ENCODE measurements around the gene EXOSC7. TPM values are rescaled to one million over a fixed set of nuclear protein-coding genes. Genes with fewer than 3 reads are reported as not detected.
A peak's percentile ranks its signal among the peaks of the same experiment; 100 is the strongest.

Gene EXOSC7
- total and polyA plus RNA-seq, 2 donors (not counting 3 experiments of a cell fraction or from before 2014, with no cell fraction given), result 44.5 to 53.8 TPM

DNA sequence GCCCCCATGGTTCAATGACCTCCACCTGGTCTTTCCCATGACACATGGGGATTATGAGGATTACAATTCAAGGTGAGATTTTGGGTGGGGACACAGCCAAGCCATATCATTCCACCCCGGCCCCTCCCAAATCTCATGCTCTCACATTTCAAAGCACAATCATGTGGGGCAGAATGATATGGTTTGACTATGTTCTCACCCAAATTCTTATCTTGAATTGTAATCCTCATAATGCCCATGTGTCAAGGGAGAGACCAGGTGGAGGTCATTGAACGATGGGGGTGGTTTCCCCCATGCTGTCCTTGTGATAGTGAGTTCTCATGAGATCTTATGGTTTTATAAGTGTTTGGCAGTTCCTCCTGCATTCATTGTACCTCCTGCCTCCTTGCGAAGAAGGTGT lies 47.6 kb downstream of the EXOSC7 start:
- intact Hi-C loops (cut with micrococcal nuclease), result loop anchor here (10.0 kb wide), 1 partner anchor 469 kb away; the partner anchor contains the start of gene ZKSCAN7
- H3K9me3 ChIP-seq (replicated peaks; ENCODE audit: control insufficient read depth, insufficient read depth, low read length), result no peaks in the 10 kb centered on the region
- POLR2A ChIA-PET, result no interaction called here

DNA sequence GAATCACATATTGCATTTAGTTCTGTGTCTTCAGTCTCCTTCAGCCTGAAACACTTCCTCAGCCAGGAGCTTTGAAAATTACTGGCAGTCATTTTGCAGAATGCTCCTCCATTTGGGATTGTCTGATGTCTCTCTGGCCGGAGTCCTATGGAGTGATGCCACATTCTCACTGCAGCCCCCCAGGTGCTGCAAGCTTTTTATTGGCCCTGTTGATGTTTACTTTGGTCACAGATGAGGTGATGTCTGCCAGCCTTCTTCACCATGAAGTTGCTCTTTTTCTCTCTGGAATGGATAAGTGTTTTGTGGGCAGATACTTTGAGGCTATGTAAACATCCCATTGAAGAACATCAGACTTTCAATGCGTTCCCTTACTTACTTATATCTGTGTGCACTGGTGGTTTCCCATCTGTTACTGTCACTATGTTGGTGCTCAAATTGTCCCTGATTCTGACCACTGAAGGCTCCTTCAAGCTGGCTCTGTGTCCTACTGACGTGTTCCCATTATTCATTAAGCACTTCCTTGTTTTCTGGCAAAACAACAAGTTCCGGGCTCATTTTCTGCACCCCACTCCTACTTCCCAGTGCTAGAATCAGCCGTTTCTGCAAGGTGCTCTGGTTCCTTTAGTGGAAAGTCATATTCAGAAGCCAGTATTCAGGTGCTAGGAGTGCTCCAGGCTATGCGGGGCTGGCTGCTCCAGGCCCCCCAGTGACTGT lies 48.7 kb downstream of the EXOSC7 start:
- Histone ChIP-seq H3K4me1 (ENCODE audit: control insufficient read depth, extremely low read depth, insufficient read depth, low read length) (peaks cover 22% of the 10 kb centered on the region), H3K9ac (replicated peaks; ENCODE audit: extremely low read depth, insufficient read depth, low read length) (no peak overlapping the region), H3K4me3 (replicated peaks in 1 of 3; ENCODE audit: insufficient read depth in 1 of 3, low read depth in 1 of 3, low read length in 3 of 3) (no peak overlapping the region), H3K79me2 (ENCODE audit: control insufficient read depth, insufficient read depth, low read length) (no peaks in the 10 kb centered on the region), H2AFZ (ENCODE audit: low read depth, low read length) (no peak overlapping the region), H4K20me1 (replicated peaks; ENCODE audit: control insufficient read depth, extremely low read depth, insufficient read depth, low read length) (no peaks in the 10 kb centered on the region), H3K36me3 (ENCODE audit: control insufficient read depth in 2 of 2, extremely low read depth in 1 of 2, insufficient read depth in 2 of 2, low read length in 2 of 2) (no peaks in the 10 kb centered on the region), H3K9me3 (replicated peaks; ENCODE audit: control insufficient read depth, insufficient read depth, low read length) (no peaks in the 10 kb centered on the region), H3K27me3 (ENCODE audit: control insufficient read depth in 2 of 2, insufficient read depth in 2 of 2, low read length in 2 of 2) (no peaks in the 10 kb centered on the region), H3K27ac (ENCODE audit: insufficient read depth, low read depth, low read length) (no peak overlapping the region), H3K9me1 (replicated peaks; ENCODE audit: control insufficient read depth, extremely low read depth, insufficient read depth, low read length) (no peaks in the 10 kb centered on the region), H3K4me2 (ENCODE audit: insufficient read depth, low read length) (no peak overlapping the region)
- BruUV-seq (replicated peaks), result no TSS peak
- DNase-seq (ENCODE audit: low read depth, low spot score) (peak; percentile 46), FAIRE-seq (peak; percentile 72)
- intact Hi-C loops (cut with micrococcal nuclease), result loop anchor here (10.0 kb wide), 1 partner anchor 470 kb away; the partner anchor contains the start of gene ZKSCAN7
- ChIA-PET CTCF (no interaction called here), POLR2A (no interaction called here)
- TF ChIP-seq POLR2AphosphoS5 (IDR thresholded peaks at IDR 0.05; ENCODE audit: insufficient read depth, low read depth, low read length) (no peak), FOS (IDR thresholded peaks at IDR 0.05; ENCODE audit: borderline replicate concordance, insufficient read depth, low read length) (peak; percentile 22)
- dilution Hi-C loops (cut with MboI; ENCODE audit: extremely low pct_ligation_motif_present, low sequenced_read_pairs), result loop anchor here (25.0 kb wide), 1 partner anchor 488 kb away; no protein-coding TSS in a partner anchor

More for the DNA sequence above, 47.6 kb downstream of the EXOSC7 start:
- Histone ChIP-seq H3K9ac (replicated peaks; ENCODE audit: extremely low read depth, insufficient read depth, low read length) (no peak overlapping the region), H3K79me2 (ENCODE audit: control insufficient read depth, insufficient read depth, low read length) (no peaks in the 10 kb centered on the region), H3K4me1 (ENCODE audit: control insufficient read depth, extremely low read depth, insufficient read depth, low read length) (peaks cover 22% of the 10 kb centered on the region), H3K9me1 (replicated peaks; ENCODE audit: control insufficient read depth, extremely low read depth, insufficient read depth, low read length) (no peaks in the 10 kb centered on the region), H3K4me2 (ENCODE audit: insufficient read depth, low read length) (no peak overlapping the region), H4K20me1 (replicated peaks; ENCODE audit: control insufficient read depth, extremely low read depth, insufficient read depth, low read length) (no peaks in the 10 kb centered on the region), H2AFZ (ENCODE audit: low read depth, low read length) (no peak overlapping the region), H3K4me3 (replicated peaks in 1 of 3; ENCODE audit: insufficient read depth in 1 of 3, low read depth in 1 of 3, low read length in 3 of 3) (no peak overlapping the region), H3K27ac (ENCODE audit: insufficient read depth, low read depth, low read length) (no peak overlapping the region), H3K36me3 (ENCODE audit: control insufficient read depth in 2 of 2, extremely low read depth in 1 of 2, insufficient read depth in 2 of 2, low read length in 2 of 2) (no peaks in the 10 kb centered on the region), H3K27me3 (ENCODE audit: control insufficient read depth in 2 of 2, insufficient read depth in 2 of 2, low read length in 2 of 2) (no peaks in the 10 kb centered on the region)
- FAIRE-seq (no peak), DNase-seq (ENCODE audit: low read depth, low spot score) (no peak)
- CTCF ChIA-PET, result no interaction called here
- BruUV-seq (replicated peaks), result no TSS peak
- TF ChIP-seq POLR2AphosphoS5 (IDR thresholded peaks at IDR 0.05; ENCODE audit: insufficient read depth, low read depth, low read length) (no peak), FOS (IDR thresholded peaks at IDR 0.05; ENCODE audit: borderline replicate concordance, insufficient read depth, low read length) (no peak), POLR2A (IDR thresholded peaks at IDR 0.05; ENCODE audit: low read depth, low read length) (no peak)
- TF ChIP-seq, protein P1, sequence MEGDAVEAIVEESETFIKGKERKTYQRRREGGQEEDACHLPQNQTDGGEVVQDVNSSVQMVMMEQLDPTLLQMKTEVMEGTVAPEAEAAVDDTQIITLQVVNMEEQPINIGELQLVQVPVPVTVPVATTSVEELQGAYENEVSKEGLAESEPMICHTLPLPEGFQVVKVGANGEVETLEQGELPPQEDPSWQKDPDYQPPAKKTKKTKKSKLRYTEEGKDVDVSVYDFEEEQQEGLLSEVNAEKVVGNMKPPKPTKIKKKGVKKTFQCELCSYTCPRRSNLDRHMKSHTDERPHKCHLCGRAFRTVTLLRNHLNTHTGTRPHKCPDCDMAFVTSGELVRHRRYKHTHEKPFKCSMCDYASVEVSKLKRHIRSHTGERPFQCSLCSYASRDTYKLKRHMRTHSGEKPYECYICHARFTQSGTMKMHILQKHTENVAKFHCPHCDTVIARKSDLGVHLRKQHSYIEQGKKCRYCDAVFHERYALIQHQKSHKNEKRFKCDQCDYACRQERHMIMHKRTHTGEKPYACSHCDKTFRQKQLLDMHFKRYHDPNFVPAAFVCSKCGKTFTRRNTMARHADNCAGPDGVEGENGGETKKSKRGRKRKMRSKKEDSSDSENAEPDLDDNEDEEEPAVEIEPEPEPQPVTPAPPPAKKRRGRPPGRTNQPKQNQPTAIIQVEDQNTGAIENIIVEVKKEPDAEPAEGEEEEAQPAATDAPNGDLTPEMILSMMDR (IDR thresholded peaks at IDR 0.05; ENCODE audit: extremely low read depth in 1 of 2, insufficient read depth in 1 of 2, low read depth in 1 of 2, low read length in 2 of 2), result no peak
- dilution Hi-C loops (cut with MboI; ENCODE audit: extremely low pct_ligation_motif_present, low sequenced_read_pairs), result no loop called here

Data from endothelial cell of umbilical vein (primary cell).